Naive B cell (primary cell): ENCODE measurements around the gene CD93. TPM values are rescaled to one million over a fixed set of nuclear protein-coding genes. Genes with fewer than 3 reads are reported as not detected.

ENCODE experiments used
- ATAC-seq, 2 donors: fragments of 150-1000 bp; cut with Tn5 transposase; 2 replicates each; pipeline ENCODE4 v1.10.0; 2021; ENCODE audit warnings: low read depth in 2 of 2, mild to moderate bottlenecking in 2 of 2, moderate library complexity in 2 of 2
- DNase-seq: peaks from one replicate; pipeline ENCODE4 v3.0.0; 2022
- H3K27ac Mint-ChIP-seq, 6 donors: one replicate each; pipeline ENCODE4 v1.8.0; 2020 to 2022; ENCODE audit warnings: mild to moderate bottlenecking in 6 of 6, mixed read lengths in 6 of 6, moderate library complexity in 5 of 6, inconsistent platforms in 2 of 6
- H3K27me3 Mint-ChIP-seq, 3 donors: one replicate each; pipeline ENCODE4 v1.8.0; 2021 to 2022; ENCODE audit warnings: mixed read lengths in 3 of 3, mild to moderate bottlenecking in 1 of 3
- H3K36me3 Mint-ChIP-seq, 2 donors: one replicate each; pipeline ENCODE4 v1.8.0; 2020 to 2022; ENCODE audit warnings: mixed read lengths in 2 of 2, inconsistent platforms in 1 of 2, mild to moderate bottlenecking in 1 of 2
- H3K4me1 Mint-ChIP-seq, 3 donors: one replicate each; pipeline ENCODE4 v1.8.0; 2020 to 2022; ENCODE audit warnings: mixed read lengths in 3 of 3, inconsistent platforms in 1 of 3, mild to moderate bottlenecking in 1 of 3, moderate library complexity in 1 of 3
- H3K4me3 Mint-ChIP-seq, 8 donors: one replicate each; pipeline ENCODE4 v1.8.0; 2020 to 2022; ENCODE audit warnings: mild to moderate bottlenecking in 8 of 8, mixed read lengths in 8 of 8, moderate library complexity in 8 of 8, inconsistent platforms in 2 of 8
- H3K9me3 Mint-ChIP-seq, 7 donors: one replicate each; pipeline ENCODE4 v1.8.0; 2020 to 2022; ENCODE audit warnings: mixed read lengths in 7 of 7, mild to moderate bottlenecking in 5 of 7, inconsistent platforms in 2 of 7, moderate library complexity in 1 of 7
- polyA plus RNA-seq, 6 donors: library from polyadenylated mRNA; unstranded; fragments of 300-500 nt; fragmentation: Illumina TruSeq; gene quantifications; one replicate each; pipeline ENCODE4 v1.2.3, GENCODE V29; 2021; ENCODE audit warnings: low read depth in 6 of 6

Gene CD93
- polyA plus RNA-seq, 6 donors from 2014 or later: 0.05 to 0.16 (median 0.05) TPM; not detected in 3

DNA sequence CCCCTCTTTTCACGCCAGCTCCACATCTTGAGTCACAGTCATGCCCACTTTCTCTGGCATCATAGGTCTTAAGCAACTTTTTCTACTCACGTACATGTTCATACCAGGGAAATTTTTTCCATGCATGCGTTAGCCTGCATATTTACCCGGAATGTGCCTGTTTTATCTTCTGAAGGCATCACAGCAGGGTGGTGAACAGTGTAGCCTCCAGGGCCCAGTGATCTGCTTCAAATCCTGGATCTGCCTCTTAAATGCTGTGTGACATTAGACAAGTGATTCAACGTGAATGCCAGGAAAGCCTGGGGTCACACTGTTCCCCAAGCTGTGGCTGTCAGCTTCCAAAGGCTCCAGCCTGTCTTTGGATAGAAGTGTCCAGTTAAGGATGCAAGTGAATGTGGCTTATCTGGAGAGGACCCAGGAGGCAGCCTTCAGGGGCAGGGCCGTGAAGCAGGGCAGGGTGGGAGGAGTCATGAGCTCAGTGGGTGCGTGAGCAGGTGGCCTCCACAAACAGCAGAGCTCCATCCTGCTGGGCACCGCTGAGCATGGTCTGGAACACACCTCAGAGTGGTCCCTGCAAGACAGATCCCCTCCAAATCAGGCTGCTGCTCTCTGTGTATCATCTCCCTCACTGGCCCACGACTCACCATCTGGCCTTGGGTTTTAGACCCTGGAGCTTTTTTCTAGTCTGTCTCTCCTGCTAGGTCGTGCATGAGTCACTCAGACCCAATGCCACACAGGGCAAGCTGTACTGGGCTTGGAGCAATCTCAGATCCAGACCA lies 30.4 kb upstream of the CD93 start:
- Mint-ChIP-seq H3K9me3 (no peaks in the 10 kb centered on the region), H3K36me3 (no peaks in the 10 kb centered on the region), H3K27me3 (peaks cover 4 to 9% (median 8%) of the 10 kb centered on the region in 3 donors), H3K4me1 (peaks cover 3 to 8% (median 7%) of the 10 kb centered on the region in 3 donors), H3K4me3 (no peak overlapping the region), H3K27ac (no peak overlapping the region)
- no peak for ATAC-seq
- no peak for DNase-seq

DNA sequence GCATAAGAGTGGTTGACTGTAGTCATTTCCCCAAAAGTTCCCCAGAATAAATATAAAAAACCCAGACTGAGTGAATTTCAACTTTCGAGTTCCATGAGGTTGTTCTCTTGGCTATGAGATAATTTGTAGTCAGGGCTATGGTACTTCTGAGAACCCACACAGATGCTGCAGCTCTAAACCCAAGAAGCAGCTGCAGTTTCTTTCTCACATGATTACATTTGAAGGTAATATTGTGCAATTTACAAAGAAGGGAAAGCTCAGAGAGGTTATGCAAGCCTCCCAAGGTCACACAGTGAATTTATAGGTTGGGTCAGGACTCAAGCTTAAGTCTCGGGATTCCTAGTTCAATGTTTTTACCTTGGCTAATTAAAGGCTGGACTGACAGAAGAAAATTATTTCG lies 29.7 kb upstream of the CD93 start:
- Mint-ChIP-seq H3K9me3 (no peaks in the 10 kb centered on the region), H3K27me3 (peaks cover 4 to 9% (median 8%) of the 10 kb centered on the region in 3 donors), H3K36me3 (no peaks in the 10 kb centered on the region), H3K4me1 (peaks cover 3 to 8% (median 7%) of the 10 kb centered on the region in 3 donors), H3K27ac (no peak overlapping the region), H3K4me3 (no peak overlapping the region)
- DNase-seq (no peak), ATAC-seq (no peak)

DNA sequence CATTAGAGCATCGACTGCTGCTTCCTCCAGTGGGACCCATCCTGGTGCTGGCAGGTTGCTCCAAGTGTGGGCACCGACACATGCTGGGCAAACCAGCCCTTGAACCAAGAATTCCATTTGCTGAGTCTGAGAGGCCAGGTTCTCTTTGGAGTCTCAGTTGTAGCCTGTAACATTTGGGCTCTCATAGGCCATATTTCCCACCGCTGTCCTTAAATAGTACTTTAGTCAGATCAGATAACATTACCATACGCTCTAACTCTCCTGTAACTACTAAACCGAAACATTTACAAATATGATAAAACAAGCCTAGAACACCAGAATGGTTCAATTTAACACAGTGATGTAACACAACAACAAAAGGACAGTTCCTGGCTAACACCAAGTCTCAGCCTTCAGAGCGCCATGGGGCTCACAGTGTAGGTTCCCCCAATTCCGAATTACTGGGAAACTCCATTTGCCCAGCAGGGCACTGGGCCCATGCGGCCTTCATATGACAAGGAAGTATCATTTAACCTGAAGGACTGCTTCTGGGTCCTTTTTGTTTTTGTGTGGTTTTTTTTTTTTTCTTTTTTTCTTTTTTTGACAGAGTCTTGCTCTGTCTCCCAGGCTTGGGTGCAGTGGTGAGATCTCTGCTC lies 28.4 kb upstream of the CD93 start:
- ATAC-seq (no peak), DNase-seq (no peak)
- Mint-ChIP-seq H3K9me3 (no peaks in the 10 kb centered on the region), H3K36me3 (no peaks in the 10 kb centered on the region), H3K4me3 (no peak overlapping the region), H3K27me3 (peaks cover 0 to 4% (median 0%) of the 10 kb centered on the region in 3 donors), H3K4me1 (peaks cover 3 to 8% (median 7%) of the 10 kb centered on the region in 3 donors), H3K27ac (no peak overlapping the region)

DNA sequence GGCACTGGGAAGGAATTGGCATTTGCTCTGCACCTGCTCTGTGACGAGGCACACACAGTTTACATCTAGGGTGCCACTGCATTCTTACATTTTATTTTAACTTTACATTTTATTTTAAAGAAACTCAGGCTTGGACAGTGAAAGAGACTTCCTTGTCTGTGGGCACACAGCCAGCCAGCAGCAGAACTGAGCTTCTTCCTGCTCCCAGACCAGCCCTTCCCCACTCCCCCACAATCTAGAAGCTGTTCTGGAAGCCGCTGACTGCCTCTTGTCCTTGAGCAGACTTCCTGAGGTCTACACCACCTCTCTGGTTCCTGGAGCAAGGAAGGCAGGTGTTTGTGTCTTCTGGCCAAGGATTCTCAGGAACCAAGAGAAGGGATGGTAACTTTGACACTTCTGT lies 27.9 kb upstream of the CD93 start:
- ATAC-seq (no peak), DNase-seq (no peak)
- peaks cover 0 to under 1% (median 0%) of the 10 kb centered on the region in 3 donors for H3K27me3 Mint-ChIP-seq
- no peaks in the 10 kb centered on the region for H3K36me3 Mint-ChIP-seq
- H3K4me1 Mint-ChIP-seq: peaks cover 0 to 5% (median 3%) of the 10 kb centered on the region in 3 donors
- no peak overlapping the region for H3K4me3 Mint-ChIP-seq
- no peaks in the 10 kb centered on the region for H3K9me3 Mint-ChIP-seq
- no peak overlapping the region for H3K27ac Mint-ChIP-seq

DNA sequence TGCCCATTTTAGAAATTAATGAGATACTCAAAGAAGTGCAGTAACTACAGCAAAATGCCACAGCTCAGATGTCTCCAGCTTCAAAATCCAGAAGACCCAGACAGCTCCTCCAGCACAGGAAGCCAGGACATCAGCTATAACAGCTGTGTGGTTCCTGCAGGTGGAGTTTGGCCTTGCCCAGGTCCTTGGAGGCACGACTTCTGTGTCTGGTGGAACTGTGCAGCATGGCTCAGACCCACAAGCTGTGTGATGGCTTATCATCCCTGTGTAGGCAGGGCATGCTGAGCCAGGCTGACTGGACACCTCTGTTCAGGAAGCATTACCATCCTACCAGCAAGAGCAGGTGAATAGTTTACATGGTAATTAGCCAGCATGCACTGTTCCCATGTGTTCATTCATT lies 26.5 kb upstream of the CD93 start:
- H3K36me3 Mint-ChIP-seq: no peaks in the 10 kb centered on the region
- no peak overlapping the region for H3K4me3 Mint-ChIP-seq
- H3K9me3 Mint-ChIP-seq: no peaks in the 10 kb centered on the region
- DNase-seq (no peak), ATAC-seq (no peak)
- no peaks in the 10 kb centered on the region for H3K4me1 Mint-ChIP-seq
- H3K27me3 Mint-ChIP-seq: no peaks in the 10 kb centered on the region
- no peak overlapping the region for H3K27ac Mint-ChIP-seq

DNA sequence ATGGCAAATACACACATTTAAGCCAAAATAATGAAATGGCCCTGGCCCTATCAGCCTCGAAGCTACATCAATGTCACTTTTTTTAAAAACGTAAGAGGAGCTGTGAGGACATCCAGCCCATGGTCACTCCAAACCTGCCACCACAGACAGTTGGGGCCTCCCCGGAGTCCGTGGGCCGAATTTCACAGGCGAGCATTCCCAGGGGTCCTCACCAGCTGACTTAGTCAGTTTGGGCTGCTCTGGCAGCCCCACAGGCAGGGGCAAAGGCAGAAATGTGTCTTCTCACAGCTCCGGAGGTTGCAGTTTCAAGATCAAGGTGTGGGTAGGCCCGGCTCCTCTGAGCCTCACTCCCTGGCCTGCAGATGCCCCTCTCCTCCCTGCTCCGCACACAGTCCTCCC lies 25.8 kb upstream of the CD93 start:
- Mint-ChIP-seq H3K36me3 (no peaks in the 10 kb centered on the region), H3K4me1 (no peaks in the 10 kb centered on the region), H3K27ac (no peak overlapping the region), H3K9me3 (no peaks in the 10 kb centered on the region), H3K27me3 (no peaks in the 10 kb centered on the region), H3K4me3 (no peak overlapping the region)
- no peak for ATAC-seq
- no peak for DNase-seq

DNA sequence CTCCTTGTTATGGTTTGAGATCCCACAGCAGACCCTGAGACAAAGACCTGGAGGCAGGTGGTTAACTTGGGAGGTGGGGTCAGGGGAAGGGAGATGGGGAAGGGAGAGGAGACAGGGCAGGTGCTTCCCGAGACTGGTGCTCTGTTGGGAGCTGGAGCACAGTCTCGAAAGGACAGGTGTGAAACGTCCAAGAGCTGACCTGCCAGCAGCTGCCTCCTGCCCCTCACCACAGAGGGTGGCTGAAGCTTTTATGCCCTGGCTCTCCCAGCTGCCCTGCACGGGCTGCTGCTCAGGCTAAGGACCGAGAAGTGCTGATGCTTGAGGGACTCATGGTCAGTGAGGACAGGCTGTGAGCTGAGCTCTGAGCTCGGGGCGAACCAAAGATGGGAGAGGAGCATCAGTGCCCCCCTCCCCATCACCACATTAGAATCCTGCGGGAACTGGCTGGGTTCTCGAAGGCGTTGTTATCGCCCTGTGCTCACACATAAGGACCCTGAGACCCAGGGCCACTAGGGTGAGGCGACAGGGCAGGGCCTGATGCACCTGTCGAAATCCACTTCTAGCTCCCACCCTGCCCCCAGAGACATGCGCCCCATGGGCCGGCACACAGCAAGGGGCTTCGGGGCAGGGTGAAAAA lies 25.3 kb upstream of the CD93 start:
- H3K27ac Mint-ChIP-seq: no peak overlapping the region
- no peaks in the 10 kb centered on the region for H3K27me3 Mint-ChIP-seq
- ATAC-seq (no peak), DNase-seq (no peak)
- H3K36me3 Mint-ChIP-seq: no peaks in the 10 kb centered on the region
- H3K4me3 Mint-ChIP-seq: no peak overlapping the region
- H3K4me1 Mint-ChIP-seq: no peaks in the 10 kb centered on the region
- no peaks in the 10 kb centered on the region for H3K9me3 Mint-ChIP-seq

DNA sequence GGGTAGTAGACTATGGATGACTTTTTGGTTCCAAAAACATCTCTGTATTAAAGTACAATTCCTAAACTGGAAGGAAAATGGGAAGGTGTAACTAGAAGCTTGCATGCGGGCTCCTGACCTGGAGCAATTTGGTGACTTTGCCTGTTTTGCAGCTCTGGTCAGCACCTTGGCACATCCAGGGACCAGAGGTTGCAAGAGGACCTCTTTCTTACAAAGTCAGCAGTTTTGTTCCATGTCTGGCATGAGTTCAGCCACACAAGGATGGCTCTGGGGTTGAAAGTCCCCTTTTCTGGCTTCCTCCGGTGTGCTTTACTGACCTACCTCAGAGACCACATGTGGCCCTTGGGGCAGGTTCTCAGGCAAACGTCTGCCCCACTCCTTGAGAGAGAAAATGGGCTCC lies 22.7 kb upstream of the CD93 start:
- no peak for DNase-seq
- Mint-ChIP-seq H3K9me3 (no peaks in the 10 kb centered on the region), H3K36me3 (no peaks in the 10 kb centered on the region), H3K27me3 (no peaks in the 10 kb centered on the region), H3K27ac (no peak overlapping the region), H3K4me1 (no peaks in the 10 kb centered on the region), H3K4me3 (no peak overlapping the region)
- no peak for ATAC-seq

DNA sequence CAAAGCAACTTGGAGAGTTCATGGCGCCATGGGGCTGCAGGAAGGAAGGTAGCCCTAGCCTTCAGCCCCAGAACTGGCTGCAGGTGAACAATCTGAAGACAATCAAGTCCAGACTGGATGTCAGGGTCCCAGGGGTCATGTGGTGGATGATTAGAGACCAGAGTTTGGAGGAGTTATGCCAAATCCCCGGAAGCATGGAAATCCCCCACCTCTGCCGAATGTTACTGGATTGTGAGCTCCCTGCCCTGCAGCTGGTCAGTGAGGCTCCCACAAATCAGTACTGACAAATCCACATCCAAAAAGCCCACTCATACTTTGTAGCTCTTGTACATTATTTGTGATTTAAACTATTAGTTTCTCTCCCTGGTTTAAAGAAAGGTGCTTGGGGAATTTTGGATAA lies 21.3 kb upstream of the CD93 start:
- DNase-seq: no peak
- no peaks in the 10 kb centered on the region for H3K36me3 Mint-ChIP-seq
- no peaks in the 10 kb centered on the region for H3K27me3 Mint-ChIP-seq

DNA sequence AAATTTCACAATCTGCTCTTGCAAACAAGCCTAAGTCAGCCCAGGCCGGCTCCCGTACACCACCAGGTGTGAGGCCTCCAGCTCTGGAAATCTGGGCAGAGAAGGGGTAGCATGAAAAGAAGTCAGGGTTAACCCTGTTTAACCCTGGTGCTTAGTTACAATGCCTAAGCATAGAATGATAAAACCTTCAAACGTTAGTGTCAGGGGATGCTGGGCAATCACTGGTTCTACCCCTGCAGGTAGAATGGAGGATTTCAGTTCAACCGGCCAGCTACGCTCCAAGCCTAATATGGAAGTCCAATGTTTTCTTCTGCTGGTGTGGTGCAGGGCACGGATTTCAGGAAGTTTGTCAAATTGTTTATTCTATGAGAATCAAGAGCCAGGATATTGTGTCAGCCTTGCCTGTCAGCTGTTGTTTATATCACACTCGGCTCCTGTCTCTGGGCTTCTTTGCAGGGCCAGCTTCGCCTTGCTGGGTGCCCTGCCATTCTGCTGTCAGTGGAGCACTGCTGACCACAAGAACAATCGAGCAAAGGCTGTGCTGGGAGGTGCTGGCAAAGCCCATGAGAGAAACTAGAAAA lies 20.2 kb upstream of the CD93 start:
- Mint-ChIP-seq H3K27me3 (no peaks in the 10 kb centered on the region), H3K4me1 (no peaks in the 10 kb centered on the region), H3K36me3 (no peaks in the 10 kb centered on the region), H3K27ac (no peak overlapping the region), H3K4me3 (no peak overlapping the region), H3K9me3 (no peaks in the 10 kb centered on the region)
- no peak for DNase-seq
- ATAC-seq: no peak

More for the DNA sequence above, 21.3 kb upstream of the CD93 start:
- Mint-ChIP-seq H3K4me1 (no peaks in the 10 kb centered on the region), H3K9me3 (no peaks in the 10 kb centered on the region), H3K4me3 (no peak overlapping the region), H3K27ac (no peak overlapping the region)
- no peak for ATAC-seq

DNA sequence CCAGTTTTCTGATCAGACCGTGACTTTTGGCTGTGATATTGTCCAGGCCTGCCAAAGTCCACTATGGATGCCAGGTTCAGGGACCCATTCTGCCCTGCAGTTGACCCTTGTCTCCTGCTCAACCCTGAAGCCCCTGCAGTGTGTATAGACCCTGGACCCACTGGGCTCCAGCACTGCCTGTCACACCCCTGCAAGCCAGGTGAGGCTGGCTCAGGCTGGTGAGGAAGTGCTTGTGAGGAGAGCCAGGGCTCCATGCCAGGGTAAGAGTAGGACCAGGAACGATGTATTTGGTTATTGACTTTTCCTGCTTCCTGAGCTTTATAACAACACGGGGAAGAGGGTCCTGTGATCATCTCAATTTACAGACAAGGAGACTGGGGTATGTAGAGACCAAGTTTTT lies 19.1 kb upstream of the CD93 start:
- Mint-ChIP-seq H3K4me3 (no peak overlapping the region), H3K4me1 (no peaks in the 10 kb centered on the region), H3K9me3 (no peaks in the 10 kb centered on the region), H3K27ac (no peak overlapping the region), H3K27me3 (no peaks in the 10 kb centered on the region), H3K36me3 (no peaks in the 10 kb centered on the region)
- no peak for DNase-seq
- no peak for ATAC-seq

DNA sequence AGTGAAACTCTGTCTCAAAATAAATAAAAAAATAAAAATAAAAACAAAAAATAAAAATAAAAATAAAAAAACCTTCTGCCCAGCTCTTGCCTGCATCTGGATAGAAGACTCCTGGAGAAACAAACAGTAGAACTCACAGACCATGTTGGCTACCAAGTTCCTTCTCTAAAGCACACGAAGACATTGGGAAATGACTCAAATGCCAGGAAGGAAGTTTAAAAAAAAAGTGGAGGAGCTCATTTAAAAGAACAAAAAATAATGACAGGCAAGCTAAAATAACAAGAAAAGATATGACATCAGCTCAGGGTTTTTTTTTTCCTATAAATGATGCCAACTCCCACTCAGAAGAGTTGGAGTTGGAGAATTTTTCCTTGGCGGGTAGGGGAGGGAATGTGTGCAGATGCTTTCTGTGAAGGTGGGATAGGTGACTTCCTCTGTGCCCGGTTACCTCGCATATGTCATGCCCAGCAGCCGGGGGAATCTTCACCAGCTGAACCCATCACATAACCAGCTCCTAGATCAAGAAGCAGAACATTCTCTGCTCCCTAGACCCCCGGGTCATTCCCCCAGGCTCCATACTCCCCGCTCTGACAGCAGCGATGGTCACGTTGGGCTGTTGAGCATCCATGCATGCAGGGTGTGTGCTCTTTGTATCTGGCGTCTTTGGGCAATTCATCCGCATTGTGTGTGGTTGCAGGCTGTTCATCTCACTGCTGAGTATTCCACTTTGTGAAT lies 17.3 kb upstream of the CD93 start:
- Mint-ChIP-seq H3K27ac (no peak overlapping the region), H3K9me3 (no peaks in the 10 kb centered on the region), H3K4me3 (no peak overlapping the region), H3K27me3 (no peaks in the 10 kb centered on the region), H3K36me3 (no peaks in the 10 kb centered on the region), H3K4me1 (no peaks in the 10 kb centered on the region)
- ATAC-seq: no peak
- no peak for DNase-seq

DNA sequence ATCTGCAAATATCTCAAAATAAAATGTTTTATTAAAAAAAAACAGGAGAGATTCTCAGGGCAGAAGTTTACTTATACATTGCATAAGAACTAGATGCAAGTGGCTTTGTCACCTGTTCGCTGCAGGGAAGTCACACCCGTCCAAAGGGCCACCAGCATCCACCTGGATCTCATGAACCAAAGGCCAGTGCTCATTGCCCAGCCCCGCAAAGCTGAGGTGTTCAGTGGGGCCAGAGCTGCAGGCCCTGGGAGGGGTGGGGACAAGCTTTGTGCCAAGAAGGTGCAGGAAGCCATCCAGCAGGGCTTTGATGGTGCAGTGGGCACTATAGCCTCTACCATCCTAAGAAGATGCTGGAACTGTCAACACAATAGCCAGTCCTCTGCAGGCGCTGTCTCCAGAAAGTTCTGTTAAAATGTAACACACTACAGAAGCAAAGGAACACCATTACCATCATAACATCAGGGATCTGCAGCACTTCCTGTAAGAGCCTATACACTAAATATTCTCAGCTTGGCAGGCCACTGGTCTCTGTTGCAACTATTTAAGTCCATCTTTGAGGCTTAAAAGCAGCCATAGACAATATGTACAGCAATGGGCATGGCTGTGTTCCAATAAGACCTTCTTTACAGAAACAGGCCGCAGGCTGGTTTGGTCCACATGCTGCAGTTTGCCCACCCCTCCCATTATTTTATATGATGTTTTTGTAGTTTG lies 15.7 kb upstream of the CD93 start:
- Mint-ChIP-seq H3K9me3 (no peaks in the 10 kb centered on the region), H3K27me3 (peaks cover 0 to 6% (median 0%) of the 10 kb centered on the region in 3 donors), H3K4me1 (peaks cover 0 to 4% (median 0%) of the 10 kb centered on the region in 3 donors), H3K27ac (no peak overlapping the region), H3K36me3 (no peaks in the 10 kb centered on the region), H3K4me3 (no peak overlapping the region)
- no peak for DNase-seq
- ATAC-seq: no peak
